HCT116 (cell line): ENCODE data around the gene TRERF1. TPM values are rescaled to one million over a fixed set of nuclear protein-coding genes. Genes with fewer than 3 reads are reported as not detected.

ENCODE experiments used
- ATAC-seq: fragments of 200-7000 bp; cut with Tn5 transposase; 2 replicates; pipeline ENCODE4 v1.9.1; 2020; ENCODE audit warnings: mild to moderate bottlenecking, moderate library complexity
- BruUV-seq: library from RNA; stranded (reverse); fragments of 400-500 nt; replicated peaks from 2 replicates; lab custom pipeline; 2021; lab: Mats Ljungman, UMichigan
- CTCF ChIA-PET: fragments of 300-600 bp; sonication (Branson Sonifier 250); formaldehyde crosslinking; loops from one replicate; lab custom pipeline; 2021; ENCODE audit warnings: antibody characterized with exemption; lab: Charles Lee
- POLR2A ChIA-PET: fragments of 300-600, 350-600 bp; sonication (Branson Sonifier 250); formaldehyde crosslinking; loops from one replicate; lab custom pipeline; 2021; ENCODE audit warnings: antibody characterized with exemption; lab: Charles Lee
- RAD21 ChIA-PET, 2 experiments: fragments of 300-600 bp; sonication (Branson Sonifier 250); formaldehyde crosslinking; loops; one replicate each; lab custom pipeline; 2023; ENCODE audit warnings: low total read pairs in 2 of 2; ENCODE audit not compliant: uncharacterized antibody in 2 of 2, unreplicated experiment in 2 of 2, low non-redundant PET in 1 of 2; lab: Charles Lee
- DNase-seq: peaks from one replicate; pipeline ENCODE4 v3.0.0-alpha.2; 2010; ENCODE audit warnings: low read depth, low spot score
- H2AFZ ChIP-seq: fragments of 200-600 bp; shearing (Covaris generic), sonication (generic); 2 replicates; pipeline ENCODE4 v1.6.1; 2017; ENCODE audit warnings: low read depth, mixed run types, mixed read lengths, antibody characterized with exemption, low read length; ENCODE audit not compliant: poor library complexity, severe bottlenecking
- H3K27ac ChIP-seq: 2 replicates; pipeline ENCODE4 v1.5.1; 2012; ENCODE audit warnings: low read depth, low read length
- H3K27me3 ChIP-seq: fragments of 200-600 bp; sonication (generic); 2 replicates; pipeline ENCODE4 v1.6.1; 2016; ENCODE audit warnings: mixed run types, low read length, mixed read lengths; ENCODE audit not compliant: insufficient read depth
- H3K36me3 ChIP-seq, 2 experiments: fragments of 200-500 bp in 1 of 2; fragments of 200-600 bp in 1 of 2; sonication (Bioruptor generic) in 1 of 2; sonication (generic) in 1 of 2; 2 replicates each; pipeline versions ENCODE4 v1.5.1 to v1.6.1; 2014 to 2016; ENCODE audit warnings: low read length in 2 of 2, inconsistent platforms in 1 of 2, mixed read lengths in 1 of 2, mixed run types in 1 of 2; ENCODE audit not compliant: insufficient read depth in 2 of 2, control insufficient read depth in 1 of 2
- H3K4me1 ChIP-seq, 2 experiments: fragments of 200-600 bp in 1 of 2; sonication (generic) in 1 of 2; 2 replicates each; pipeline versions ENCODE4 v1.5.1 to v1.6.1; 2012 to 2017; ENCODE audit warnings: low read length in 2 of 2, inconsistent platforms in 1 of 2, mild to moderate bottlenecking in 1 of 2, mixed read lengths in 1 of 2, mixed run types in 1 of 2, moderate library complexity in 1 of 2; ENCODE audit not compliant: insufficient read depth in 2 of 2, control insufficient read depth in 1 of 2
- H3K4me2 ChIP-seq: fragments of 200-600 bp; sonication (generic); 2 replicates; pipeline ENCODE4 v1.6.1; 2017; ENCODE audit warnings: mixed run types, low read length, mixed read lengths
- H3K4me3 ChIP-seq, 2 experiments: fragments of 200-600 bp in 1 of 2; sonication (generic) in 1 of 2; replicated peaks in 1 of 2; 2 replicates each; pipeline ENCODE4 v1.5.1; 2011 to 2016; ENCODE audit warnings: low read length in 2 of 2, control low read depth in 1 of 2, low read depth in 1 of 2, mild to moderate bottlenecking in 1 of 2, mixed read lengths in 1 of 2, mixed run types in 1 of 2
- H3K79me2 ChIP-seq: fragments of 200-600 bp; sonication (generic); 2 replicates; pipeline ENCODE4 v1.6.1; 2017; ENCODE audit warnings: mild to moderate bottlenecking, mixed run types, low read length, moderate library complexity, mixed read lengths; ENCODE audit not compliant: insufficient read depth
- H3K9ac ChIP-seq: fragments of 200-600 bp; sonication (generic); 2 replicates; pipeline ENCODE4 v1.6.1; 2016; ENCODE audit warnings: low read length, mixed read lengths
- H3K9me2 ChIP-seq: fragments of 200-600 bp; sonication (generic), shearing (Covaris generic); 2 replicates; pipeline ENCODE4 v1.6.1; 2017; ENCODE audit warnings: mixed run types, mild to moderate bottlenecking, moderate library complexity; ENCODE audit not compliant: insufficient read depth
- H3K9me3 ChIP-seq, 2 experiments: fragments of 200-500 bp in 1 of 2; fragments of 200-600 bp in 1 of 2; sonication (Bioruptor generic) in 1 of 2; sonication (generic) in 1 of 2; 2 replicates each; pipeline ENCODE4 v1.6.1; 2014 to 2017; ENCODE audit warnings: low read length in 2 of 2, mixed read lengths in 2 of 2, inconsistent platforms in 1 of 2, low read depth in 1 of 2, mild to moderate bottlenecking in 1 of 2, mixed run types in 1 of 2, moderate library complexity in 1 of 2; ENCODE audit not compliant: control insufficient read depth in 1 of 2, insufficient read depth in 1 of 2
- H4K20me1 ChIP-seq: fragments of 200-600 bp; sonication (generic), shearing (Covaris generic); 2 replicates; pipeline ENCODE4 v1.6.1; 2017; ENCODE audit warnings: mixed run types, mild to moderate bottlenecking, moderate library complexity; ENCODE audit not compliant: insufficient read depth
- ATF3 ChIP-seq: IDR thresholded peaks from 2 replicates; pipeline ENCODE4 v1.6.1; 2012
- CBX3 ChIP-seq: IDR thresholded peaks from 2 replicates; pipeline ENCODE4 v1.6.1; 2012; ENCODE audit warnings: low read depth
- CEBPB ChIP-seq: IDR thresholded peaks from 2 replicates; pipeline ENCODE4 v1.6.1; 2012; ENCODE audit warnings: low read depth
- EGR1 ChIP-seq: IDR thresholded peaks from 2 replicates; pipeline ENCODE4 v1.6.1; 2012; ENCODE audit warnings: low read depth
- ELF1 ChIP-seq: IDR thresholded peaks from 2 replicates; pipeline ENCODE4 v1.6.1; 2012; ENCODE audit warnings: low read depth, borderline replicate concordance
- EZH2phosphoT487 ChIP-seq: fragments of 200-600 bp; IDR thresholded peaks from 2 replicates; pipeline ENCODE4 v1.6.1; 2018; ENCODE audit warnings: antibody characterized with exemption, borderline replicate concordance
- FOSL1 ChIP-seq: IDR thresholded peaks from 2 replicates; pipeline ENCODE4 v1.6.1; 2012; ENCODE audit warnings: low read depth
- JUND ChIP-seq: IDR thresholded peaks from 2 replicates; pipeline ENCODE4 v1.6.1; 2012
- POLR2AphosphoS5 ChIP-seq: IDR thresholded peaks from 2 replicates; pipeline ENCODE4 v1.6.1; 2011; ENCODE audit warnings: mild to moderate bottlenecking, low read depth, low read length, moderate library complexity
- RAD21 ChIP-seq: IDR thresholded peaks from 2 replicates; pipeline ENCODE4 v1.6.1; 2012; ENCODE audit warnings: low read depth, mild to moderate bottlenecking
- SIN3A ChIP-seq: IDR thresholded peaks from 2 replicates; pipeline ENCODE4 v1.6.1; 2012; ENCODE audit warnings: low read depth
- SP1 ChIP-seq: IDR thresholded peaks from 2 replicates; pipeline ENCODE4 v1.6.1; 2012; ENCODE audit warnings: low read depth
- TCF7L2 ChIP-seq: IDR thresholded peaks from 2 replicates; pipeline ENCODE4 v1.7.0; 2011; ENCODE audit warnings: borderline replicate concordance, inconsistent platforms; ENCODE audit not compliant: insufficient read depth, insufficient read length; ENCODE audit errors: extremely low read depth
- YY1 ChIP-seq: IDR thresholded peaks from 2 replicates; pipeline ENCODE4 v1.6.1; 2011; ENCODE audit warnings: low read length, low read depth, moderate library complexity, mild to moderate bottlenecking; ENCODE audit not compliant: insufficient replicate concordance; ENCODE audit errors: extremely low read depth
- ZBTB33 ChIP-seq: IDR thresholded peaks from 2 replicates; pipeline ENCODE4 v1.6.1; 2011; ENCODE audit warnings: mild to moderate bottlenecking, low read length, moderate library complexity; ENCODE audit not compliant: insufficient replicate concordance; ENCODE audit errors: extremely low read depth
- ZFX ChIP-seq: fragments of 450-650 bp; IDR thresholded peaks from 2 replicates; pipeline ENCODE4 v1.6.1; 2017
- ZNF274 ChIP-seq: fragments of 200-500 bp; sonication (Bioruptor generic); IDR thresholded peaks from 2 replicates; pipeline ENCODE4 v1.6.1; 2014; ENCODE audit warnings: mild to moderate bottlenecking, low read depth, low read length, inconsistent platforms
- intact Hi-C: fragments of 100-400 bp; cut with micrococcal nuclease; formaldehyde crosslinking; loops from 2 replicates; pipeline ENCODE4 v1.10.0; 2022
- total RNA-seq: library from RNA; stranded (reverse); gene quantifications from one replicate; pipeline ENCODE4 v1.2.1, GENCODE V29; 2021; ENCODE audit not compliant: unreplicated experiment
- TF ChIP-seq, protein P1 (sequence below), 3 experiments: fragments of 200-600 bp in 1 of 3; sonication (generic) in 1 of 3; IDR thresholded peaks in 2 of 3; conservative IDR thresholded peaks in 1 of 3; 2 replicates each; pipeline ENCODE4 v1.5.1; 2012 to 2017; ENCODE audit warnings: low read depth in 2 of 3, low read length in 2 of 3, antibody characterized with exemption in 1 of 3, borderline replicate concordance in 1 of 3, control low read depth in 1 of 3, mild to moderate bottlenecking in 1 of 3, mixed read lengths in 1 of 3, mixed run types in 1 of 3, moderate library complexity in 1 of 3; ENCODE audit not compliant: insufficient read depth in 1 of 3
- TF ChIP-seq, protein P2 (sequence below): IDR thresholded peaks from 2 replicates; pipeline ENCODE4 v1.6.1; 2012; ENCODE audit warnings: low read depth

TRERF1 gene
- total RNA-seq, 1 experiment from 2014 or later = 12.4 TPM

DNA sequence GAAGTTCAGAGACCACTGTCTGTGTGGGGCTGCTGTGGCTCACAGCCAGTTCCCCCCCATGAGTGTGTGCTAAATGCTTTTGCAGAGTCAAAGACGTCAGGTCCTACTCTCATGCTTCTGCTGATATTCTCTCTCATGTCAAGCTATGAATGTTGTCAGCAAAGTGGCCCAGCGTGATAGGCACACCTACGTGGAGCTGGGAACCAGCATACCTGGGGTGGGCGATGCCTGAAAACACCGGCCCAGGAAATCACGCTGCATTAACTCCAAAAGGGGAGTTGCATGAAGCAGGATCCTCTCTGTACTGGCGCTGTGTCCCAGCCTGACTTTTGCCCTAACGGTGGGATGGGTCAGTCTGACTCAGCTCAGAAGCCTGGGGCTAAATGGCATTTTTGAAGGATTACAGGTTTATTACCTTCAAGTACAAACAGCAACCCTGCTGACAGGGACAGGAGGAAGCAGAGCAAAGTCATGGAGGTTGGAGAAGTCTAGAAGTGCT, 225.0 kb downstream of the TRERF1 start:
- ChIA-PET POLR2A (interaction anchor here (1.1 to 2.0 kb wide), 5 partner anchors 10 to 555 kb away, joined by 3 to 12 read pairs (median 5); partner anchors contain the start of gene BICRAL), CTCF (interaction anchor here (1.8 to 3.0 kb wide), 4 partner anchors 12 to 439 kb away, joined by 5 to 13 read pairs (median 10); partner anchors contain the start of gene TOMM6), RAD21 (no interaction called here)
- Histone ChIP-seq H3K36me3 (no peaks in the 10 kb centered on the region), H3K4me2 (peak overlapping the region; percentile 78), H3K9me2 (no peaks in the 10 kb centered on the region), H3K4me3 (peak overlapping the region; percentile 12 to 48), H3K9me3 (no peaks in the 10 kb centered on the region), H2AFZ (no peak overlapping the region), H4K20me1 (no peaks in the 10 kb centered on the region), H3K27ac (peak overlapping the region; percentile 84), H3K9ac (peak overlapping the region; percentile 59), H3K79me2 (no peaks in the 10 kb centered on the region), H3K4me1 (peaks cover 47 to 81% of the 10 kb centered on the region in 2 experiments), H3K27me3 (no peaks in the 10 kb centered on the region)
- intact Hi-C loops = loop anchor here (10.0 kb wide), 2 partner anchors 318 to 648 kb away; partner anchors contain the start of gene RPL7L1
- ATAC-seq (peak; percentile 85), DNase-seq (peak; percentile 98)
- BruUV-seq = no TSS peak
- peak; percentile 69 for TF ChIP-seq ZBTB33
- TF ChIP-seq SP1 = peak; percentile 97
- no peak; the same call in 1 of the 2 replicates for TF ChIP-seq ATF3
- TF ChIP-seq SIN3A = peak; percentile 95
- TF ChIP-seq RAD21 = peak; percentile 34
- TF ChIP-seq CBX3 = peak; percentile 95
- no peak for TF ChIP-seq ELF1
- TF ChIP-seq YY1 = peak; percentile 67
- TF ChIP-seq, protein P1, sequence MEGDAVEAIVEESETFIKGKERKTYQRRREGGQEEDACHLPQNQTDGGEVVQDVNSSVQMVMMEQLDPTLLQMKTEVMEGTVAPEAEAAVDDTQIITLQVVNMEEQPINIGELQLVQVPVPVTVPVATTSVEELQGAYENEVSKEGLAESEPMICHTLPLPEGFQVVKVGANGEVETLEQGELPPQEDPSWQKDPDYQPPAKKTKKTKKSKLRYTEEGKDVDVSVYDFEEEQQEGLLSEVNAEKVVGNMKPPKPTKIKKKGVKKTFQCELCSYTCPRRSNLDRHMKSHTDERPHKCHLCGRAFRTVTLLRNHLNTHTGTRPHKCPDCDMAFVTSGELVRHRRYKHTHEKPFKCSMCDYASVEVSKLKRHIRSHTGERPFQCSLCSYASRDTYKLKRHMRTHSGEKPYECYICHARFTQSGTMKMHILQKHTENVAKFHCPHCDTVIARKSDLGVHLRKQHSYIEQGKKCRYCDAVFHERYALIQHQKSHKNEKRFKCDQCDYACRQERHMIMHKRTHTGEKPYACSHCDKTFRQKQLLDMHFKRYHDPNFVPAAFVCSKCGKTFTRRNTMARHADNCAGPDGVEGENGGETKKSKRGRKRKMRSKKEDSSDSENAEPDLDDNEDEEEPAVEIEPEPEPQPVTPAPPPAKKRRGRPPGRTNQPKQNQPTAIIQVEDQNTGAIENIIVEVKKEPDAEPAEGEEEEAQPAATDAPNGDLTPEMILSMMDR (IDR thresholded peaks at IDR 0.05 in 2 of 3, conservative IDR thresholded peaks at IDR 0.05 in 1 of 3; ENCODE audit: borderline replicate concordance in 1 of 3, insufficient read depth in 1 of 3, low read depth in 2 of 3, low read length in 2 of 3) = no peak
- peak; percentile 97 for TF ChIP-seq FOSL1
- peak; percentile 79 for TF ChIP-seq POLR2AphosphoS5
- TF ChIP-seq EZH2phosphoT487 = no peak
- TF ChIP-seq ZNF274 = no peak
- TF ChIP-seq, protein P2, sequence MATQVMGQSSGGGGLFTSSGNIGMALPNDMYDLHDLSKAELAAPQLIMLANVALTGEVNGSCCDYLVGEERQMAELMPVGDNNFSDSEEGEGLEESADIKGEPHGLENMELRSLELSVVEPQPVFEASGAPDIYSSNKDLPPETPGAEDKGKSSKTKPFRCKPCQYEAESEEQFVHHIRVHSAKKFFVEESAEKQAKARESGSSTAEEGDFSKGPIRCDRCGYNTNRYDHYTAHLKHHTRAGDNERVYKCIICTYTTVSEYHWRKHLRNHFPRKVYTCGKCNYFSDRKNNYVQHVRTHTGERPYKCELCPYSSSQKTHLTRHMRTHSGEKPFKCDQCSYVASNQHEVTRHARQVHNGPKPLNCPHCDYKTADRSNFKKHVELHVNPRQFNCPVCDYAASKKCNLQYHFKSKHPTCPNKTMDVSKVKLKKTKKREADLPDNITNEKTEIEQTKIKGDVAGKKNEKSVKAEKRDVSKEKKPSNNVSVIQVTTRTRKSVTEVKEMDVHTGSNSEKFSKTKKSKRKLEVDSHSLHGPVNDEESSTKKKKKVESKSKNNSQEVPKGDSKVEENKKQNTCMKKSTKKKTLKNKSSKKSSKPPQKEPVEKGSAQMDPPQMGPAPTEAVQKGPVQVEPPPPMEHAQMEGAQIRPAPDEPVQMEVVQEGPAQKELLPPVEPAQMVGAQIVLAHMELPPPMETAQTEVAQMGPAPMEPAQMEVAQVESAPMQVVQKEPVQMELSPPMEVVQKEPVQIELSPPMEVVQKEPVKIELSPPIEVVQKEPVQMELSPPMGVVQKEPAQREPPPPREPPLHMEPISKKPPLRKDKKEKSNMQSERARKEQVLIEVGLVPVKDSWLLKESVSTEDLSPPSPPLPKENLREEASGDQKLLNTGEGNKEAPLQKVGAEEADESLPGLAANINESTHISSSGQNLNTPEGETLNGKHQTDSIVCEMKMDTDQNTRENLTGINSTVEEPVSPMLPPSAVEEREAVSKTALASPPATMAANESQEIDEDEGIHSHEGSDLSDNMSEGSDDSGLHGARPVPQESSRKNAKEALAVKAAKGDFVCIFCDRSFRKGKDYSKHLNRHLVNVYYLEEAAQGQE = no peak
- peak; percentile 81 for TF ChIP-seq CEBPB
- TF ChIP-seq TCF7L2 = peak; percentile 67
- peak; percentile 97 for TF ChIP-seq JUND
- peak; percentile 55; the same call in 1 of the 2 replicates for TF ChIP-seq EGR1
- no peak for TF ChIP-seq ZFX
